Activated gamma-delta T cell treated with Interleukin-2 at 50 U/mL for 16 hours (primary cell): Measurements from ENCODE around the gene AK8.

Experiments used
- DNase-seq: peaks from one replicate; pipeline ENCODE4 v3.0.0-alpha.2; 2020

AK8 gene

GRCh38 chr9:132769906-132770769 is 107.9 kb downstream of the AK8 start:
- DNase-seq: peak; percentile 51

GRCh38 chr9:132768932-132769905 is 108.9 kb downstream of the AK8 start:
- peak; percentile 54 for DNase-seq

- DNase-seq: no peak
Measured at GRCh38 chr9:132763574-132763973, 114.5 kb downstream of the AK8 start.

- no peak for DNase-seq
Measured at GRCh38 chr9:132762896-132763295, 115.2 kb downstream of the AK8 start.

DNA sequence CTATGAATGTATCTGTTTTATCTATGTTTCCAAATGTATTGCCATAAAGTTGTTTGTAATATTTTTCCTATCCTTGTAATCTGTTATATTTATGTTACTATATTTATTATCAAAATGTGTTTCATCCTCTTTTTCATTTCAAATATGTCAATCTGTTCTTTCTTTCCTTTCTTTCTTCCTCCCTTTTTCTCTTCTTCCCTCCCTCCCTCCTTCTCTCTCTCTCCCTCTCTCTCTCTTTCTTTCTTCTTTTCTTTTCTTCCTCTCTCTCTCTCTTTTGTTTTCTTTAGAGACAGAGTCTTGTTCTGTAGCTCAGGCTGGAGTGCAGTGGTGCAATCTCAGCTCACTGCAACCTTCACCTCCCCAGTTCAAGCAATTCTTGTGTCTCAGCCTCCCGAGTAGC is 116.5 kb downstream of the AK8 start:
- no peak for DNase-seq

GRCh38 chr9:132760057-132760456 is 118.0 kb downstream of the AK8 start:
- no peak for DNase-seq

DNA sequence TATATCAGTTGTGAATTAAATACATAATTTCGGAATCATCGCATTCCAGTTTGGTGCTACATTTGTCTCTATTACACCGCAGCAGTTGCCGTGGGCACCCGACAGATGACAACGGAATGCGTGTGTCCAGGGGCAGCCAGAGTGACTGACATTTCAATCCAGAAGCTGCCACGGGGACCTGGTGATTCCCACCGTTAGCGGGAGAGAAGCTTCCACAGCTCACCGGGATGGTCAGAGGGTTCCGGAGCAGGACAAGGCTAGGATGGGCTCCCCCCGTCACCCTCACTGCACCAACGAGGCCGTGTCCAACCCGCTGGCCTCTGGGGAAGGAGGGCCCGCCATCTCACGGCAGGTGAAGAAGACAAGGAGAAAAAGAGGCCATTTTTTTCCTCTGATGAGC is 121.1 kb downstream of the AK8 start:
- DNase-seq: no peak

- no peak for DNase-seq
Measured at GRCh38 chr9:132756214-132756845, 121.8 kb downstream of the AK8 start.

GRCh38 chr9:132755096-132755495 is 123.0 kb downstream of the AK8 start:
- no peak for DNase-seq

DNA sequence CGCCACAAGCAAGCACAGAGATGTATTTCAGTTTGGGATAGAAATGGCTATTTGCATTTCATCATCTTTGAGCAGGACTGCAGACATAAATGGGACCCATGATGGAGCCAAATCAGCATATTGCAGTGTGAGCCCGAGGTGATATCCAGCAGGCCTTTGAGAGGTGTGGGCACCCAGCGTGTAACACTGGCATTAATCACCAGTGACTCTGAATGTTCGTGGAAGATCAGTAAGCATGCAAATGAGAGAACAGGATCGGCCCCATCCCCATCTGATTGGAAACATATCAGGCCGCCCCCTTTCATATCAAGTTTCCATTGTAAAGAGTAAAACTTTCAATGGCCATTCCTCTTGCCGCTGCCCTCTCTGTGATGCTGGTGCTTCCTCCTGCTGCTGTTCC is 123.8 kb downstream of the AK8 start:
- no peak for DNase-seq

GRCh38 chr9:132753593-132753880 is 124.5 kb downstream of the AK8 start:
- no peak for DNase-seq

DNA sequence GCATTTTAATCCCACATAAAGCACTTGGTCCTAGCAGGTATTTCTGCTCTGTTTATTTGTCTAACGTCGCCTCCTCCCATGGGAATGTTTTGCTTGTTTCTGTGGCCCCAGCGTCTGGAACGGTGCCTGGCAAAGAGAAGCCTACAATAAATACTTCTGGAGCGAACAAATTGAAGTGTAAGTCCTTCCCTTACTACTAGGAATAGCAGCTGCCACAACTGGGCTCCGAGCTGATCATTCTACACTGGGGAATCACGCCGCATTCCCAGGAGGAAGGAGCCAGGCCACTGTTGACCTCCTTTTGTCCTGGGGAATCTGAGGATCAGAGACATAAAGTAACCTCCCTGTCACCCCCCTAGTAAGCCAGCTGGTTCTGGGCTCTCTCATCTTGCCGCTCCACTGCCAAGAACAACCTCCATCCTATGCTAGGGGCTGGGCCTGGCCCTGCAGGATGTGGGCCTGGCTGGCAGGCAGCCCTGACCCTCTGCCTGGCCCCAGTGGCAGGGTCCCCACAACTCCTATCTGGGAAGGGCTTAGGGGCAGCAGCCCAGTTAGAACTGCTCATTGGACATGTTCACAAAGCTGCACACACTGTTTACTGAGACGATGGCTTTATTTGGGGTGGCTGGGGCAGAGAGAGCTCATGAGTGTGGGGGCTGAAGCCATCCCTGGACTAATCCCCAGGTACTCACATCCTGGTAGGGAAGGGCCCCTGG is 125.0 kb downstream of the AK8 start:
- DNase-seq: no peak

DNA sequence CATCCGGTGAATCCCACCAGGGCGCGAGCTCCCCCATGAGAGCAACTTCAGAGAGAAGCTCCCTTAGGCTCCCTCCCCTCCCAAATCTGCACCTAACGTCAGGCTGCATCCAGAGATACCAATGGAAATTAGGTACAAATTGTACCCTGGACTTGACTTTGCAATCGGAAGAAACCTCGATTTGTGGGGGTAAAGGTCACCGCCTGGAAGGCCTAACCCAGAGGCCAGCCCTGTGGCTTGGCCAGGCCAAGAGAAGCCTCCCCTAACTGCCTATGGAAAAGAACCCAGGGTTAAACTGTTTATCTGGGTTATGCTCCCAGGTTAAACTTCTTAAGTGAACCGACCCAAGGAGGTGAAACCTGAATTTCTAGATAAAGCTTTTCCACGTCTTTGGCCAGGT is 127.4 kb downstream of the AK8 start:
- DNase-seq: no peak

DNA sequence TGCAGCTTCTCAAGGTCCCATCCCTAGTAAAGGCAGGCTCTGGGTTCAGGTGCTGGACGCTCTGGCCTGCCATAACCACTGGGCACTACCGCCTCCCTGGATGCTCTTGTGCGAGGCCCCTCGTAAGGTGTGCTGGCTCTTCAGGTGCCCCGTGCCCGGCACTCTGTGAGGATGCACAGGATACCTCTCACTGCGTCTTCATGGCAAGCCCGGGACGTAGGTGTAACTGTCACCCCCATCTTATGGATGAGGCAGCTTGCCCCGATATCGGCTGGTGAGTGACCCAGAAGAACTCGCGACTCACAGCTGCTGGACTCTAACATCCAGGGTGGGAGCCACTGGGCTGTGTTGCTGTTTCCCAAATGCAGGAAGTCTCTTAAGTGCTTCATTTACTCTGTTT is 128.8 kb downstream of the AK8 start:
- no peak for DNase-seq

DNA sequence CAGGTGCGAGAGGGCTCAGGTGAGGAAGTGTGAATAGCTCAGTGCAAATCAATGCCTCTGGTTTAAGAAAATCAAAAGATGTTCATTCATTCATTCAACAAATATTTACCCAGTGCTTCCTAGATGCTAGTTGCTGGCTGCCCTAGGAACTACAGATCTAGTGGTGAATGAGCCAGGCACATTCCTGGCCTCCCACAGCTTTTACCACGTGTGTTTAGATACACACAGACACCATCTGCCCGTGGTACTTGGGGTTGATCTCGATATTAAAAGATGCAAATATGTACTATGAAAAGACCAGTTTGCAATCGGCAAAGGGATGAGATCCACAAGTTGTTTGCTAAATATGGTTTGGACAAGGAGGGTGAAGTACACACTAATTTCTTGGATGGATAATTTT is 129.6 kb downstream of the AK8 start:
- no peak for DNase-seq

DNA sequence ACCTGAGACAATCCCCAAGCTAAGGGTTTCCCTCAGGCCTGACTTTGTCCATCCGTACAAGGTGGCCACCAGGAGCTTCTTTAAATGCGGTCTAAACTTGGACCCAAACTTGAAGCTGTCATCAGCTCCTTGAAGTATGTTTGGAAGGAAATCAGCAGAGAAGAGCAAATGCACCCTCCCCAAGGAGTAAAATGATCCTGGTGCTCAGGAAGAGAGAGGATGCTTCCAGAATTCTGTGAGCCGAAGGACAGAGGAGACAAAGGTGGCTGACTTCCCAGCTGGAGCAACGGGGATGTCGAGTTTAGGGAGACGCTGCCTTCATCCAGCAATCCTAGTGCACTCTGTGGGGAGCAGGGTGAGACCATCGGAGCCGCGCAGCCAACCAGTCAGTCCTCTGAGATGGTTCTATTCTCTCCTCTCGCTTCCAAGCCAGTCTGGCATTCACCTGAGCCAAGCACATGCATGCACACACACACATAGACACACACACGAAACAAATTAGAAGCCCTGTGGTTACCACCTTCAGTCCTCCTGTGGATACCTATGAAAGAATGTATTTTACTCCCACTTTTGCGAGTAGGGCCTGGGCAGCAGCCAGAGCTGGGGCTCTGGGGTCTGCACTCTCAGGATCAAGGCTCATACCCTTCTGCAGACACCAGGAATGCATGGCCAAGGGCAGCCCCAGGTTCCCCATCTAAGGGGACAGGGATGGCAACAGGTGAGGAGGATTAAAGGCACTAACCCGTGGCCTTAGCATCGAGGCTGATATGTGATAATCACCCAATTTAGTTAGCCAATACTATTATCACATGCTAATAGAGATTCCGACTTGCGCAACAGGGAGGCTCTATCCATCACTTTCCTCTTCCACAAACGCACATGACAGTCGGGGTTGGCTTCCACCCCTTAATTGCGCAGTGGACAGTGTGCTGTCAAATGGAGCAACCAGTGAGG is 132.1 kb downstream of the AK8 start:
- DNase-seq: no peak

DNA sequence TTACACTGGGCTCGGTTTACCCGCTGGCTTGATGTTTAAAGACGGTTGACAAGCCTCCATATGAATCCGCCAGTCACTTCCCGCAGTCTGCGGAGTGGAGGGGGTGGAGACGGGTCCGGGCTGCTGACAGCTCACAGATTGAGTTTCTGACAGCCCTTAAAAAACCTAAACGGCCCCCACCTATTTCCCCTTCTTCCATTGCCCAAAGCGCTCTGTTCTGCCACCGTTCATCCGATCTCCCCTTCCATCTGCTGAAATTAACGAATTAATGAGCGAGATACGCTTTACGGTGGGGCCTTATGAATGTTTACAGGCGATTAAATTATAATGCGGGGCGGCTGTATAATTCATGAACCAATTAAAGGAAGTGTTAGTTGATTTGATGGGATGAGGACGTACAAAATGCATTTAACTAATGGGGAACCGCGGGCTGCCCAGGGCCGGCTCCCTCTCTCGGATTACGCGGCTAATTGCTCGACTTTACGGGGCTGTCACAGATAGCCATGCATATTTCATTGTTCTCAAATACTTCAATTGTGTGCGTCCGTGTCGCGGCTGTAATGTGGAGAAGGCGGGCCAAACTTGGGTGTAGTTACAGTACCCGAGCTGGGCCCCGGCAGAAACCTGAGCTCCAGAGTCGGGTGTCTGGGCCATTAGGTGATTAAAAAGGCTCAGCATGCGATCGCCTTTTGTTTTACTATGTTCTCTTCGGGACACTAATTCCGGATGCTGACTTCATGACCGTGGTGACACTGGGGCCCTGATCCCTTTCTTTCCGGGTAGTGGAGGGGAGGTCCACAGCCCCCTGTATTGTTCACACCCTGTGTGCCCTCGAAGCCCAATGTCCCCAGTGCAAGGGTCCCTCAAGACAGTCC is 133.0 kb downstream of the AK8 start:
- no peak for DNase-seq

- no peak for DNase-seq
Measured at GRCh38 chr9:132743931-132744479, 134.1 kb downstream of the AK8 start.

DNA sequence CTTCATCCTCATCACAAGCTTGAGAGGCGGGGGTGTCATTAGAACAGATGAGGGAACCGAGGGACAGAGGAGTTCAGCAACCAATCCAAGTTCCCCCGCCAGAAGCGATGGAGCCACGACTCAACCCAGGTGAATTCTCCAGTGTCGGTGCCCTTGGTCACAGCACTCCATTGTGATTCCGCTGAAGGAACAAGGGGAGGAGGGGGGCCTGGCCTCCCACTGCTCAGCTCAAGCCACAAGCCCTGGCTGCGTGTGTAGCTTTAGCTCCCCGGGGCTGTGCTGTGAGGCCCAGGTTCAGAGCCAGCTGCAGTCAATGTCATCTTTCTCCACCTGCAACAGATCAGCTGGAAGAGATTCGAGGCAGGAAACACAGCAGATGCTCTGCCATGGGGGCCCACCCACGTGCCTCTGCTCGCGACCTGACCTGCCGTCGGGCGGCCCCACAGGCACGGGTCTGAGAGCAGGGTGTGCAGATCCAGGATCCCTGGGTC is 135.2 kb downstream of the AK8 start:
- no peak for DNase-seq
